Osteocyte (in vitro differentiated cells): ENCODE measurements around the gene MYOF. TPM values are rescaled to one million over a fixed set of nuclear protein-coding genes. Genes with fewer than 3 reads are reported as not detected.

Experiments used
- DNase-seq: peaks from one replicate; pipeline ENCODE4 v3.0.0; 2021; ENCODE audit warnings: mixed read lengths; ENCODE audit not compliant: unreplicated experiment; ENCODE audit errors: extremely low spot score
- H3K27ac Mint-ChIP-seq: one replicate; pipeline ENCODE4 v1.8.0; 2021; ENCODE audit warnings: mild to moderate bottlenecking, mixed read lengths; ENCODE audit not compliant: unreplicated experiment
- H3K27me3 Mint-ChIP-seq: one replicate; pipeline ENCODE4 v1.8.0; 2021; ENCODE audit warnings: mixed read lengths; ENCODE audit not compliant: unreplicated experiment
- H3K36me3 Mint-ChIP-seq: one replicate; pipeline ENCODE4 v1.8.0; 2021; ENCODE audit warnings: mixed read lengths; ENCODE audit not compliant: unreplicated experiment
- H3K4me1 Mint-ChIP-seq: one replicate; pipeline ENCODE4 v1.8.0; 2021; ENCODE audit warnings: mixed read lengths; ENCODE audit not compliant: unreplicated experiment
- H3K4me3 Mint-ChIP-seq: one replicate; pipeline ENCODE4 v1.8.0; 2021; ENCODE audit warnings: mild to moderate bottlenecking, moderate library complexity, mixed read lengths; ENCODE audit not compliant: unreplicated experiment
- H3K9me3 Mint-ChIP-seq: one replicate; pipeline ENCODE4 v1.8.0; 2021; ENCODE audit warnings: mixed read lengths; ENCODE audit not compliant: unreplicated experiment
- total RNA-seq: library from RNA; stranded (reverse); gene quantifications from 2 replicates; pipeline ENCODE4 v1.2.1, GENCODE V29; 2021
- TF ChIP-seq, protein P1 (sequence below): fragments of 200-600 bp; sonication (generic); IDR thresholded peaks from 2 replicates; pipeline ENCODE4 v1.5.0; 2021; ENCODE audit warnings: antibody characterized with exemption, mild to moderate bottlenecking, moderate library complexity

The MYOF gene
- total RNA-seq, 1 donor from 2014 or later, result 470 TPM

- no peaks in the 10 kb centered on the region for H3K9me3 Mint-ChIP-seq
- no peak for DNase-seq
- no peak overlapping the region for H3K27ac Mint-ChIP-seq
- TF ChIP-seq, protein P1, sequence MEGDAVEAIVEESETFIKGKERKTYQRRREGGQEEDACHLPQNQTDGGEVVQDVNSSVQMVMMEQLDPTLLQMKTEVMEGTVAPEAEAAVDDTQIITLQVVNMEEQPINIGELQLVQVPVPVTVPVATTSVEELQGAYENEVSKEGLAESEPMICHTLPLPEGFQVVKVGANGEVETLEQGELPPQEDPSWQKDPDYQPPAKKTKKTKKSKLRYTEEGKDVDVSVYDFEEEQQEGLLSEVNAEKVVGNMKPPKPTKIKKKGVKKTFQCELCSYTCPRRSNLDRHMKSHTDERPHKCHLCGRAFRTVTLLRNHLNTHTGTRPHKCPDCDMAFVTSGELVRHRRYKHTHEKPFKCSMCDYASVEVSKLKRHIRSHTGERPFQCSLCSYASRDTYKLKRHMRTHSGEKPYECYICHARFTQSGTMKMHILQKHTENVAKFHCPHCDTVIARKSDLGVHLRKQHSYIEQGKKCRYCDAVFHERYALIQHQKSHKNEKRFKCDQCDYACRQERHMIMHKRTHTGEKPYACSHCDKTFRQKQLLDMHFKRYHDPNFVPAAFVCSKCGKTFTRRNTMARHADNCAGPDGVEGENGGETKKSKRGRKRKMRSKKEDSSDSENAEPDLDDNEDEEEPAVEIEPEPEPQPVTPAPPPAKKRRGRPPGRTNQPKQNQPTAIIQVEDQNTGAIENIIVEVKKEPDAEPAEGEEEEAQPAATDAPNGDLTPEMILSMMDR, result no peak
- H3K36me3 Mint-ChIP-seq, result no peaks in the 10 kb centered on the region
- peaks cover 2% of the 10 kb centered on the region for H3K4me1 Mint-ChIP-seq
- no peak overlapping the region for H3K4me3 Mint-ChIP-seq
- no peaks in the 10 kb centered on the region for H3K27me3 Mint-ChIP-seq
Observed at GRCh38 chr10:93281367-93281720, 200.8 kb downstream of the MYOF start.

GRCh38 chr10:93280699-93281366 is 201.3 kb downstream of the MYOF start:
- Mint-ChIP-seq H3K36me3 (no peaks in the 10 kb centered on the region), H3K4me1 (peaks cover 2% of the 10 kb centered on the region), H3K9me3 (no peaks in the 10 kb centered on the region), H3K27ac (no peak overlapping the region), H3K27me3 (no peaks in the 10 kb centered on the region), H3K4me3 (no peak overlapping the region)
- TF ChIP-seq, protein P1, result no peak
- no peak for DNase-seq

DNA sequence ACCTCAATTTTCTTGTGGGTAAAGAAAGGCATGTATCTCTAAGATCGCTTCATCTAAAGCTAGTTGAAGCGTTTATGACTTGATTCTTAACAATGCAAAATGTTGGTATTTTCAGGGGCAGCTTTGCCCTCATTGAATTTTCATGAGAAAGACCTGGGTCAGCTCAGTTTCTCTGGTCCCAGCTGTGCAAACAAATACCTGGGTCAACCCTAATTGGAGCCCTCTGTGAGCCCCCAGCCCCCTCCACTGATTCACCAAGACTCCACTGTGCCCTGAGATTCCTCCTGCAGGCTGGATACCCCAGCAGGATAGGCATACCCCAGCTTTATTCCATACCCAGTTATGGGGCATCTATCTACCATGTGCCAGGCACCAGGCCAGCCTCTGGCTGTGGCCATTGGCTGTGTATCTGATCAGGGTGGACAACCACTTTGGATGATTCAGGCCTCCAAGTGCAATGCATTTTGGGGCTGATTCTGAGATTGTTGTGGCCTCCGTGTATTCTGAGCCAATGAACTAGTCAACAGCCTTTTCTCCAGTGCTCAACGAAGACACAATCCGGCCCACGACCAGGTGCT is 201.9 kb downstream of the MYOF start:
- Mint-ChIP-seq H3K4me3 (no peak overlapping the region), H3K27me3 (no peaks in the 10 kb centered on the region)

GRCh38 chr10:93277360-93277759 is 204.8 kb downstream of the MYOF start:
- Mint-ChIP-seq H3K27me3 (no peaks in the 10 kb centered on the region), H3K27ac (no peak overlapping the region), H3K36me3 (no peaks in the 10 kb centered on the region), H3K4me3 (no peak overlapping the region), H3K4me1 (peaks cover 2% of the 10 kb centered on the region), H3K9me3 (no peaks in the 10 kb centered on the region)
- TF ChIP-seq, protein P1, result no peak
- DNase-seq, result no peak

More for the DNA sequence above, 201.9 kb downstream of the MYOF start:
- Mint-ChIP-seq H3K27ac (no peak overlapping the region), H3K36me3 (no peaks in the 10 kb centered on the region), H3K9me3 (no peaks in the 10 kb centered on the region), H3K4me1 (peaks cover 2% of the 10 kb centered on the region)
- TF ChIP-seq, protein P1, result no peak
- no peak for DNase-seq

DNA sequence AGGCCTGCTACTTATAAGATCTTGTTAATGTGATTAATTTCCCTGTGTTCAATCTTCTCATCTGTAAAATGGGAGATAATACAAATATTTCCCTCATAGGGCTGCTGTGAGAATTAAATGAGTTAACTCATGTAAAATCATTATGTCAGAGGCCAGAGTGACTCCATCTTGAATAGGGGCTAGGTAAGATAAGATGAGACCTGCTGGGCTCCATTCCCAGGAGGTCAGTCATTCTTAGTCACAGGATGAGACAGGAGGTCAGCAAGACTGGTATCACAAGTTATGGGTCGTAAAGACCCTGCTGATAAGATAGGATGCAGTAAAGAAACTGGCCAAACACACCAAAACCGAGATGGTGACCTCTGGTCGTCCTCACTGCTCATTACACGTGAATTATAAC is 207.7 kb downstream of the MYOF start:
- H3K4me3 Mint-ChIP-seq, result no peak overlapping the region
- H3K4me1 Mint-ChIP-seq, result no peaks in the 10 kb centered on the region
- peaks cover 9% of the 10 kb centered on the region for H3K9me3 Mint-ChIP-seq
- no peaks in the 10 kb centered on the region for H3K27me3 Mint-ChIP-seq
- no peak for DNase-seq
- TF ChIP-seq, protein P1, result no peak
- H3K27ac Mint-ChIP-seq, result no peak overlapping the region
- no peaks in the 10 kb centered on the region for H3K36me3 Mint-ChIP-seq
